OCI-LY7 (cell line): ENCODE measurements around the gene PLAC9. TPM values are rescaled to one million over a fixed set of nuclear protein-coding genes. Genes with fewer than 3 reads are reported as not detected.

Experiments
- BruUV-seq: library from RNA; stranded (reverse); fragments of 400-500 nt; replicated peaks from 2 replicates; lab custom pipeline; 2021; lab: Mats Ljungman, UMichigan
- CTCF ChIA-PET: fragments of 300-600 bp; sonication (Branson Sonifier 250); formaldehyde crosslinking; loops from one replicate; lab custom pipeline; 2022; ENCODE audit warnings: antibody characterized with exemption; ENCODE audit not compliant: unreplicated experiment; lab: Charles Lee
- POLR2A ChIA-PET: fragments of 300-600 bp; sonication (Branson Sonifier 250); formaldehyde crosslinking; loops from one replicate; lab custom pipeline; 2022; ENCODE audit warnings: antibody characterized with exemption; lab: Charles Lee
- DNase-seq: peaks from one replicate; pipeline ENCODE4 v3.0.0-alpha.2; 2015; ENCODE audit warnings: low spot score
- H2AFZ ChIP-seq: fragments of 200-600 bp; sonication (generic), shearing (Covaris generic); 2 replicates; pipeline ENCODE4 v1.6.1; 2014; ENCODE audit warnings: mild to moderate bottlenecking, antibody characterized with exemption, low read length, moderate library complexity
- H3K27ac ChIP-seq: fragments of 200-600 bp; sonication (generic); 2 replicates; pipeline ENCODE4 v1.5.1; 2014; ENCODE audit warnings: mixed run types, low read depth, mild to moderate bottlenecking, moderate library complexity, low read length, inconsistent platforms; ENCODE audit not compliant: poor library complexity, severe bottlenecking
- H3K36me3 ChIP-seq: fragments of 200-600 bp; sonication (generic); 2 replicates; pipeline ENCODE4 v1.6.1; 2014; ENCODE audit warnings: mild to moderate bottlenecking, antibody characterized with exemption, low read length, moderate library complexity, mixed read lengths; ENCODE audit not compliant: insufficient read depth
- H3K4me1 ChIP-seq: fragments of 200-600 bp; sonication (generic); 2 replicates; pipeline ENCODE4 v1.5.1; 2014; ENCODE audit warnings: mild to moderate bottlenecking, low read length; ENCODE audit not compliant: insufficient read depth, poor library complexity, severe bottlenecking
- H3K4me2 ChIP-seq: fragments of 200-600 bp; sonication (generic); 2 replicates; pipeline ENCODE4 v1.6.1; 2014; ENCODE audit warnings: mild to moderate bottlenecking, low read length
- H3K4me3 ChIP-seq: fragments of 200-600 bp; sonication (generic); 2 replicates; pipeline ENCODE4 v1.5.1; 2014; ENCODE audit warnings: mild to moderate bottlenecking, low read depth, low read length; ENCODE audit not compliant: poor library complexity, severe bottlenecking
- H3K79me2 ChIP-seq: fragments of 200-600 bp; sonication (generic); 2 replicates; pipeline ENCODE4 v1.6.1; 2016; ENCODE audit warnings: low read depth, mild to moderate bottlenecking, low read length, moderate library complexity, mixed read lengths; ENCODE audit not compliant: insufficient read depth
- H3K9me2 ChIP-seq: fragments of 200-600 bp; sonication (generic); 2 replicates; pipeline ENCODE4 v1.6.1; 2016; ENCODE audit warnings: mild to moderate bottlenecking, low read length, mixed read lengths; ENCODE audit not compliant: insufficient read depth
- H3K9me3 ChIP-seq: fragments of 200-600 bp; sonication (generic); 2 replicates; pipeline ENCODE4 v1.6.1; 2014; ENCODE audit warnings: mild to moderate bottlenecking, mixed run types, low read length, mixed read lengths
- H4K20me1 ChIP-seq: fragments of 200-600 bp; sonication (generic); 2 replicates; pipeline ENCODE4 v1.6.1; 2014; ENCODE audit warnings: mild to moderate bottlenecking, antibody characterized with exemption, low read length, moderate library complexity, mixed read lengths; ENCODE audit not compliant: insufficient read depth
- CTCF ChIP-seq: fragments of 200-600 bp; sonication (generic); conservative IDR thresholded peaks from 2 replicates; pipeline ENCODE4 v1.5.1; 2014; ENCODE audit warnings: mild to moderate bottlenecking, antibody characterized with exemption, low read length, moderate library complexity, mixed read lengths
- EZH2phosphoT487 ChIP-seq: fragments of 200-600 bp; sonication (generic); IDR thresholded peaks from 2 replicates; pipeline ENCODE4 v1.6.1; 2018; ENCODE audit warnings: low read depth, borderline replicate concordance, mild to moderate bottlenecking, mixed run types, antibody characterized with exemption, low read length, moderate library complexity, mixed read lengths
- intact Hi-C: fragments of 100-400 bp; cut with micrococcal nuclease; formaldehyde crosslinking; loops from one replicate; pipeline ENCODE4 v1.10.0; 2022; ENCODE audit not compliant: unreplicated experiment
- total RNA-seq, 2 experiments: library from RNA; depleted of rRNA in 1 of 2; stranded (reverse); fragments of >200 nt in 1 of 2; shearing (Covaris generic) in 1 of 2; gene quantifications; 2 replicates each; pipeline ENCODE4 v1.2.3, GENCODE V29; 2014 to 2022

PLAC9 gene
- total RNA-seq, 2 experiments from 2014 or later = not detected

DNA sequence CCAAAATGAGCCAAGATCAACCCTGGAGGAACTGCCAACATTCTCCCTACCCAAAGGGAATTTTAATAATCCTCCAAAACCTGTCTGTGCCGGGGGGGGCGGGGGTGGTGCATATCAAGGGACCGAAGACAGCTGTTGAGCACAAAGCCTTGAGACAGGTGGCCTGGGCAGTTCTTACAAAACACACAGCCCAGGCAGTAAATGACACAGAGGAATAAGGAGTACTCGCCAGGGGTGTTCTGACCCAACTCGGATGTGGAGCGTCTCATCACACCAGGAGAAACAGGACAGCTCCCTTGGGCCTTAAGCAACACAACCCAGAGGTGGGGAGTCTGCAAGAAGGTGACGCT is 35.6 kb downstream of the PLAC9 start:
- Histone ChIP-seq H3K9me2 (no peaks in the 10 kb centered on the region), H3K79me2 (no peaks in the 10 kb centered on the region), H3K4me2 (no peak overlapping the region), H3K4me3 (no peak overlapping the region), H3K27ac (no peak overlapping the region), H3K4me1 (no peaks in the 10 kb centered on the region), H4K20me1 (no peaks in the 10 kb centered on the region; the same call in 1 of the 2 replicates), H3K36me3 (peaks cover 74% of the 10 kb centered on the region), H2AFZ (no peak overlapping the region), H3K9me3 (no peaks in the 10 kb centered on the region)
- no TSS peak for BruUV-seq
- ChIA-PET CTCF (no interaction called here), POLR2A (interaction anchor here (1.0 kb wide), 1 partner anchor 50 kb away, joined by 3 read pairs; no protein-coding TSS in a partner anchor)
- intact Hi-C loops = loop anchor here (2.0 kb wide), 1 partner anchor 37 kb away; the partner anchor contains the start of gene ANXA11
- DNase-seq = no peak
- TF ChIP-seq CTCF (no peak), EZH2phosphoT487 (no peak)

DNA sequence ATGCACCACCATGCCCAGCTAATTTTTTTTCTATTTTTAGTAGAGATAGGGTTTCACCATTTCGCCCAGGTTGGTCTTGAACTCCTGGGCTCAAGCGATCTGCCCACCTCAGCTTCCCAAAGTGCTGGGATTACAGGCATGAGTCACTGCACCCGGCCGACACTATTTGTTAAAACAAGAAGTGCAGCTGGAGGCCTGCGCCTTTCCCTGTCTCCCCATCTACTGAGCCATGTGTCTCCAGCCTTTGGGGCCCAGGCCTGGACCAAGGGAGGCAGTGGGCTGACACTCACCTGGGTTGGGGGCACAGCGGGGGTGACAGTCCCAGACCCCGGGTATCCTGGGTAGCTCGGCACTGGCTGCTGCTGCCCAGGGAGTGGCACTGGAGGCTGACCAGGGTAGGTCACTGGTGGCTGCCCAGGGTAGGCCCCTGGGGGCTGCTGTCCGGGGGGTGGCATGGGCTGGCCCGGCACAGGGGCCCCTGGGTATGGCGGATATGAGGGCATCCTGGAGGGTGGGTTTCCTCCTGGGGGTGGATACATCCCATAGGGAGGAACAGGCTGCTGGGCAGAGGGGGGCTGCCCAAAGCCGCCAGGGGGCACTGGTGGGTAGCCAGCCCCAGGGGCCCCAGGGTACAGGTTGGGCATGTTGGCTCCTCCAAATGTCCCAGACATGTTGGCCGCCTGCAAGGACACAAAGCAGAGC is 36.3 kb downstream of the PLAC9 start:
- peak; percentile 34 for DNase-seq
- Histone ChIP-seq H2AFZ (no peak overlapping the region), H4K20me1 (no peaks in the 10 kb centered on the region; the same call in 1 of the 2 replicates), H3K4me1 (peaks cover 6% of the 10 kb centered on the region), H3K79me2 (no peaks in the 10 kb centered on the region), H3K9me2 (no peaks in the 10 kb centered on the region), H3K4me3 (no peak overlapping the region), H3K4me2 (no peak overlapping the region), H3K36me3 (peaks cover 69% of the 10 kb centered on the region), H3K9me3 (no peaks in the 10 kb centered on the region), H3K27ac (no peak overlapping the region)
- CTCF ChIA-PET = no interaction called here
- POLR2A ChIA-PET = interaction anchor here (1.0 to 1.5 kb wide), 2 partner anchors 35 to 51 kb away, joined by 3 read pairs; no protein-coding TSS in a partner anchor
- intact Hi-C loops = loop anchor here (2.0 kb wide), 1 partner anchor 36 kb away; the partner anchor contains the start of gene ANXA11
- no TSS peak for BruUV-seq
- no peak for TF ChIP-seq EZH2phosphoT487
- peak; percentile 67 for TF ChIP-seq CTCF

- no peaks in the 10 kb centered on the region for H3K79me2 ChIP-seq
- ChIA-PET CTCF (no interaction called here), POLR2A (interaction anchor here (0.6 to 1.5 kb wide), 2 partner anchors 34 to 37 kb away, joined by 3 read pairs; no protein-coding TSS in a partner anchor)
- no peak overlapping the region for H2AFZ ChIP-seq
- H3K9me3 ChIP-seq = no peaks in the 10 kb centered on the region
- TF ChIP-seq CTCF (no peak), EZH2phosphoT487 (no peak)
- no peak for DNase-seq
- no peak overlapping the region for H3K27ac ChIP-seq
- no peaks in the 10 kb centered on the region; the same call in 1 of the 2 replicates for H4K20me1 ChIP-seq
- intact Hi-C loops = no loop called here
- BruUV-seq = no TSS peak
- H3K9me2 ChIP-seq = no peaks in the 10 kb centered on the region
- peaks cover 8% of the 10 kb centered on the region for H3K4me1 ChIP-seq
- H3K4me3 ChIP-seq = no peak overlapping the region
- peaks cover 60% of the 10 kb centered on the region for H3K36me3 ChIP-seq
- no peak overlapping the region for H3K4me2 ChIP-seq
Measured at GRCh38 chr10:80170026-80170425, 37.5 kb downstream of the PLAC9 start.
